ENCODE results near the gene MARCHF5. TPM values are rescaled to one million over a fixed set of nuclear protein-coding genes. Genes with fewer than 3 reads are reported as not detected.
"Not testable (repeated sequence)": the region's sequence is repeated elsewhere in the genome, so short reads cannot be mapped to it uniquely, and the experiment has no call there.

The MARCHF5 gene
- total and polyA plus RNA-seq, 10 donors, result 6.9 to 39.1 (median 18.5) TPM

DNA sequence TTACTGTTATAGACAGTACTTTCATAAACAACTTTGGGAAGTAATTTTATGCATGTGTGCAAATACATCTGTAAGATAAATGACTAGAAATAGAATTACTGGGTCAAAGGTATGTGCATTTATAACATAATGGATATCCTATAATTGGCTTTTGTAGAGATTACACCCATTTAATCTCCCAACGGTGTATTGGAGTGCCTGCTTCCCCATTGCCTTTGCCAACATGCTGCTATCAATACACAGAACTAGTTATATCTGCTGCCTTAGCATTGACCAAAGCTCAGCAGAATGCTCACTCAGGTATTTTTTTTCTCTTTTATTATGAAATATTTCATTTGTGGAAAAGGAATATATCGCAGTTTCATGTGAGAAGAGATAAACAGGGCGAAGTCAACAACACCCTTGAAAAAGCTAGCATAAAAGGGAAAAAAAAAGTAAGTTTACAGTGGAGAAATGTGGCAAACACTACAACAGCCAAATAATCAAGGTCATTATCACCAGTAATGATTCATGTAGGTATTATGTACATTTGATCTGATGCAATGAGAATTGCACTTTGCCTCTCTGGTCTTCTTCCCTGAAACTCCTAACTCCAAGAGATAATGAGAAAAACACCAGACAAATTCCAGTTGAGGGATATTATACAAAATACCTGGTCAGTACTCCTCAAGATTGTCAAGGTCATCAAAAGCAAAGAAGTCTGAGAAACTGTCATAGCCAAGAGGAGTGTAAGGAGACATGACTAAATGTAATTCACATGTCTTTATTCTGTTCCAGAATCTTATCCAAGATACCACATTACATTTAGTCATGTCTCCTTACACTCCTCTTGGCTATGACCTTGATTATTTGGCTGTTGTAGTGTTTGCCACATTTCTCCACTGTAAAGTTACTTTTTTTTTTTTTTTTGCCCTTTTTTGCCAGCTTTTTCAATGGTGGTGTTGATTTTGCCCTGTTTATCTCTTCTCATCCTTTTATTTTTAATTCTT, 36.8 kb downstream of the MARCHF5 start:
- DNase-seq, result no peak
- no peaks in the 10 kb centered on the region for H3K9me3 ChIP-seq
- no peak overlapping the region for H3K4me3 ChIP-seq
- H3K36me3 ChIP-seq, result peaks cover 0 to 6% (median 0%) of the 10 kb centered on the region in 6 donors
- 75 to 91% (median 86%) methylated on average over 3 of the region's 3 CpGs for WGBS, 5 donors
- no peaks in the 10 kb centered on the region for H3K27me3 ChIP-seq (replicated peaks in 1 of 7)
- TF ChIP-seq CTCF (IDR thresholded peaks at IDR 0.05 in 8 of 11, conservative IDR thresholded peaks at IDR 0.05 in 3 of 11) (no peak), POLR2A (IDR thresholded peaks at IDR 0.05) (no peak), POLR2AphosphoS5 (IDR thresholded peaks at IDR 0.05) (no peak)
- intact Hi-C loops (cut with DNase I; ENCODE audit: low total_unique reads), result no loop called here
- peaks cover 0 to 18% (median 7%) of the 10 kb centered on the region in 6 donors for H3K4me1 ChIP-seq
- no peak overlapping the region for H3K27ac ChIP-seq

DNA sequence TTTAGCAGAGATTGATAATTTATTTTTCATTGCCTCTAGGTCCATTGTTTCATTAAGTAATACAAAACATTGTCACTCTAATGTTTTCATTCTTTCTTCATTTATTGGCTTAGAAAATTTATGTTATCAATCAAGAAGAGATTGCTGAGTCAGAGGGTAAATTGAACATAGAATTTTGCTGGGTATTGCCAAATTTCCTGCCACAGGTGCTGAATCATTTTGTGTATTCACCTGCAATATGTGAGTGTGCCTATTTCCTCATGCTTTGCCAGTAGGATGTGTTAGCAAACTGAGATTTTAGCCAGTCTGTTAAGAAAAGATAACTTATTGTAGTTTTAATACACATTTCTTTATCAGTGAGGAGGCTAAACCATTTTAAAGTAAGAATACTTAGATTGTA, 38.0 kb downstream of the MARCHF5 start:
- Histone ChIP-seq H3K9me3 (no peaks in the 10 kb centered on the region), H3K4me3 (no peak overlapping the region), H3K27me3 (replicated peaks in 1 of 7) (no peaks in the 10 kb centered on the region), H3K27ac (peak overlapping the region in 1 of 8 donors; percentile 16), H3K36me3 (peaks cover 0 to 3% (median 0%) of the 10 kb centered on the region in 6 donors), H3K4me1 (peaks cover 0 to 18% (median 6%) of the 10 kb centered on the region in 6 donors)
- DNase-seq, result no peak
- intact Hi-C loops (cut with DNase I; ENCODE audit: low total_unique reads), result no loop called here
- TF ChIP-seq CTCF (IDR thresholded peaks at IDR 0.05 in 8 of 11, conservative IDR thresholded peaks at IDR 0.05 in 3 of 11) (no peak), POLR2A (IDR thresholded peaks at IDR 0.05) (no peak), POLR2AphosphoS5 (IDR thresholded peaks at IDR 0.05) (no peak)

DNA sequence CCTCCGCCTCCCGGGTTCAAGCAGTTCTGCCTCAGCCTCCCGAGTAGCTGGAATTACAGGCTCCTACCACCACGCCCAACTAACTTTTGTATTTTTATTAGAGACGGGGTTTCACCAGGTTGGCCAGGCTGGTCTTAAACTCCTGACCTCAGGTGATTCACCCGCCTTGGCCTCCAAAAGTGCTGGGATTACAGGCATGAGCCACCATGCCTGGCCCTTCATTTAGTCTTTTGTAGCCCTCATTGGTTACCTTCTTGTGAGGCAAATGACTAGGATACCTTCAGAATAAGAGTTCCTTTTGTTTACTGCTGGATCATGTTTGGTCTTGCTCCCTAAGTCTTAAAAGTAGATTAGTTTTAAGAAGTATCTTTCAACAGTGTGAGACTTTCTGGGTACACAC, 39.0 kb downstream of the MARCHF5 start:
- H3K36me3 ChIP-seq; H3K9me3 ChIP-seq; H3K27ac ChIP-seq; intact Hi-C loops (cut with DNase I; ENCODE audit: low total_unique reads); H3K27me3 ChIP-seq (replicated peaks in 1 of 7); H3K4me3 ChIP-seq; DNase-seq: not testable (repeated sequence)
- H3K4me1 ChIP-seq, result peaks cover 0 to 18% (median 6%) of the 10 kb centered on the region in 6 donors
- WGBS, 5 donors, result 94 to 99% (median 97%) methylated on average over 6 of the region's 6 CpGs

DNA sequence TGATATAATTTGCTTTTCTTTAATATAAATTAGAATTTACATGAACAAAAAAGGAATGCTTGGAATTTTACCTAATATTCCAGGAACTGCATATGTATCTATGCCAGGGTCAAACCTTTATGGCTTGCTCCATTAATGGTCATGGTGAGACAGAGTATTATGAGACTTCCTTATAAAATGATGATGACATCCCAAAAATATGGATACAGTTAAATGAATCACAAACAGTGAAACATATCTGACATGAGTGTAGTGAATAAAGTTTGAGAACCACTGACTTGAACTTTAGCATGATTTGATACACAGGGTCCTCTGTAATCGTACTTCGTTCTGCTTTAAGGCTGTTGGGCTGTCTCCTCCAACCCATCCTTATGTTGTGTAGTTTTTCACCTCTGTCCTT, 51.8 kb downstream of the MARCHF5 start:
- Histone ChIP-seq H3K36me3 (peaks cover 0 to 82% (median 23%) of the 10 kb centered on the region in 6 donors), H3K9me3 (no peaks in the 10 kb centered on the region), H3K4me1 (no peaks in the 10 kb centered on the region), H3K27me3 (replicated peaks in 1 of 7) (no peaks in the 10 kb centered on the region), H3K4me3 (no peak overlapping the region), H3K27ac (no peak overlapping the region)
- intact Hi-C loops (cut with DNase I; ENCODE audit: low total_unique reads), result no loop called here
- no peak for DNase-seq
- 95 to 99% (median 97%) methylated on average over 2 of the region's 2 CpGs for WGBS, 5 donors
- no peak for TF ChIP-seq POLR2A (IDR thresholded peaks at IDR 0.05)
- TF ChIP-seq CTCF (IDR thresholded peaks at IDR 0.05 in 8 of 11, conservative IDR thresholded peaks at IDR 0.05 in 3 of 11), result no peak
- no peak for TF ChIP-seq POLR2AphosphoS5 (IDR thresholded peaks at IDR 0.05)

DNA sequence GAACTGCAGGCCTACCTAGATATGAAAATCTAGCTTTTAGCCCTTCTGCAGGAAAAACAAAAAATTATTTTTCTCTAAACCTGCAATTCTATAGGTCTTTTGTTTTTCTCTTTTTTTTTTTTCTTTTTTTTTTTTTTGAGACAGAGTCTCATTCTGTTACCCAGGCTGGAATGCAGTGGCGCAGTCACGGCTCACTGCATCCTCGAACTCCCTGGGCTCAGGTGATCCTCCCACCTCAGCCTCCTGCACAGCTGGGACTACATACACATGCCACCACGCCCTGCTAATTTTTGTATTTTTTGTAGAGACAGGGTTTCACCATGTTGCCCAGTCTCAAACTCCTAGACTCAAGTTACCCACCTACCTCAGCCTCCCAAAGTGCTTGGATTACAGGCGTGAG, 54.6 kb downstream of the MARCHF5 start:
- H3K27ac ChIP-seq; H3K27me3 ChIP-seq (replicated peaks in 1 of 7); intact Hi-C loops (cut with DNase I; ENCODE audit: low total_unique reads); H3K9me3 ChIP-seq; H3K4me3 ChIP-seq; H3K4me1 ChIP-seq; DNase-seq: not testable (repeated sequence)
- 92 to 98% (median 97%) methylated on average over 5 of the region's 5 CpGs for WGBS, 5 donors
- peaks cover 0 to 98% (median 43%) of the 10 kb centered on the region in 6 donors for H3K36me3 ChIP-seq

DNA sequence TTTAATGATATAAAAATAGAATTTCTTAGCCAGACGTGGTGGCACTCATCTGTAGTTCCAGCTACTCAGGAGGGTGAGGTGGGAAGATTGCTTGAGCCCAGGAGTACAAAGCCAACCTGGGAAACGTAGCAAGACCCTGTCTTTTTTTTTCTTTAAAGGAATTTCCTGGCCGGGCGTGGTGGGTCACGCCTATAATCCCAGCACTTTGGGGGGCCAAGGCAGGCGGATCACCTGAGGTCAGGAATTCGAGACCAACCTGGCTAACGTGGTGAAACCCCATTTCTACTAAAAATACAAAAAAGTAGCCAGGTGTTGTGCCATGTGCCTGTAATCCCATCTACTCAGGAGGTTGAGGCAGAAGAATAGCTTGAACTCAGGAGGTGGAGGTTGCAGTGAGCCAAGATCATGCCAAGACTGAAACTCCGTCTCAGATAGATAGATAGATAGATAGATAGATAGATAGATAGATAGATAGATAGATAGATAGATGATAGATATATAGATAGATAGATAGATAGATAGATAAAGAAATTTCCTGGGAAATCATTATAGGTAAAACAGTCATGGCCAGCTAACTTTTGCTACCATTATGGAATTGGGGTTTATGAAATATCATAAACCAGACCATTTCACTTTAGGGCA, 56.2 kb downstream of the MARCHF5 start:
- WGBS, 5 donors, result 91 to 96% (median 95%) methylated on average over 9 of the region's 9 CpGs
- H3K27me3 ChIP-seq (replicated peaks in 1 of 7); DNase-seq; intact Hi-C loops (cut with DNase I; ENCODE audit: low total_unique reads); H3K27ac ChIP-seq; H3K4me1 ChIP-seq; H3K4me3 ChIP-seq; H3K9me3 ChIP-seq: not testable (repeated sequence)
- H3K36me3 ChIP-seq, result peaks cover 0 to 96% (median 43%) of the 10 kb centered on the region in 6 donors

All from spleen (tissue), 11 donors.